Neural progenitor cell (in vitro differentiated cells): Measurements from ENCODE around the gene SLX4.

ENCODE experiments used
- CTCF ChIP-seq: fragments of 200-600 bp; sonication (generic); IDR thresholded peaks from 2 replicates; pipeline ENCODE4 v1.5.1; 2017; ENCODE audit warnings: antibody characterized with exemption, mild to moderate bottlenecking
- EZH2 ChIP-seq: fragments of 200-600 bp; sonication (generic); IDR thresholded peaks from 2 replicates; pipeline ENCODE4 v1.6.1; 2017; ENCODE audit warnings: antibody characterized with exemption, mild to moderate bottlenecking, moderate library complexity
- EZH2phosphoT487 ChIP-seq: fragments of 200-600 bp; sonication (generic); IDR thresholded peaks from 2 replicates; pipeline ENCODE4 v1.6.1; 2017; ENCODE audit warnings: antibody characterized with exemption

GRCh38 chr16:3591991-3592390, 19.4 kb downstream of the SLX4 start:
- TF ChIP-seq EZH2 (no peak), CTCF (no peak), EZH2phosphoT487 (no peak)
